Measurements from ENCODE around the gene TMEM119.

Gene TMEM119

GRCh38 chr12:108597559-108598471, at the start of gene TMEM119:
TMEM119 (minus strand) TSS chr12:108598084; CDS start chr12:108592383, 5,701 bp downstream.
- H3K4me3 ChIP-seq (ENCODE audit: control insufficient read depth, low read depth, low read length) = peak within 1 kb of the TSS; percentile 70
- peak; percentile 85 for DNase-seq (ENCODE audit: low read depth)
- TF ChIP-seq, protein P1, sequence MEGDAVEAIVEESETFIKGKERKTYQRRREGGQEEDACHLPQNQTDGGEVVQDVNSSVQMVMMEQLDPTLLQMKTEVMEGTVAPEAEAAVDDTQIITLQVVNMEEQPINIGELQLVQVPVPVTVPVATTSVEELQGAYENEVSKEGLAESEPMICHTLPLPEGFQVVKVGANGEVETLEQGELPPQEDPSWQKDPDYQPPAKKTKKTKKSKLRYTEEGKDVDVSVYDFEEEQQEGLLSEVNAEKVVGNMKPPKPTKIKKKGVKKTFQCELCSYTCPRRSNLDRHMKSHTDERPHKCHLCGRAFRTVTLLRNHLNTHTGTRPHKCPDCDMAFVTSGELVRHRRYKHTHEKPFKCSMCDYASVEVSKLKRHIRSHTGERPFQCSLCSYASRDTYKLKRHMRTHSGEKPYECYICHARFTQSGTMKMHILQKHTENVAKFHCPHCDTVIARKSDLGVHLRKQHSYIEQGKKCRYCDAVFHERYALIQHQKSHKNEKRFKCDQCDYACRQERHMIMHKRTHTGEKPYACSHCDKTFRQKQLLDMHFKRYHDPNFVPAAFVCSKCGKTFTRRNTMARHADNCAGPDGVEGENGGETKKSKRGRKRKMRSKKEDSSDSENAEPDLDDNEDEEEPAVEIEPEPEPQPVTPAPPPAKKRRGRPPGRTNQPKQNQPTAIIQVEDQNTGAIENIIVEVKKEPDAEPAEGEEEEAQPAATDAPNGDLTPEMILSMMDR (conservative IDR thresholded peaks at IDR 0.05; ENCODE audit: control insufficient read depth, insufficient read depth, low read depth, low read length) = no peak

DNA sequence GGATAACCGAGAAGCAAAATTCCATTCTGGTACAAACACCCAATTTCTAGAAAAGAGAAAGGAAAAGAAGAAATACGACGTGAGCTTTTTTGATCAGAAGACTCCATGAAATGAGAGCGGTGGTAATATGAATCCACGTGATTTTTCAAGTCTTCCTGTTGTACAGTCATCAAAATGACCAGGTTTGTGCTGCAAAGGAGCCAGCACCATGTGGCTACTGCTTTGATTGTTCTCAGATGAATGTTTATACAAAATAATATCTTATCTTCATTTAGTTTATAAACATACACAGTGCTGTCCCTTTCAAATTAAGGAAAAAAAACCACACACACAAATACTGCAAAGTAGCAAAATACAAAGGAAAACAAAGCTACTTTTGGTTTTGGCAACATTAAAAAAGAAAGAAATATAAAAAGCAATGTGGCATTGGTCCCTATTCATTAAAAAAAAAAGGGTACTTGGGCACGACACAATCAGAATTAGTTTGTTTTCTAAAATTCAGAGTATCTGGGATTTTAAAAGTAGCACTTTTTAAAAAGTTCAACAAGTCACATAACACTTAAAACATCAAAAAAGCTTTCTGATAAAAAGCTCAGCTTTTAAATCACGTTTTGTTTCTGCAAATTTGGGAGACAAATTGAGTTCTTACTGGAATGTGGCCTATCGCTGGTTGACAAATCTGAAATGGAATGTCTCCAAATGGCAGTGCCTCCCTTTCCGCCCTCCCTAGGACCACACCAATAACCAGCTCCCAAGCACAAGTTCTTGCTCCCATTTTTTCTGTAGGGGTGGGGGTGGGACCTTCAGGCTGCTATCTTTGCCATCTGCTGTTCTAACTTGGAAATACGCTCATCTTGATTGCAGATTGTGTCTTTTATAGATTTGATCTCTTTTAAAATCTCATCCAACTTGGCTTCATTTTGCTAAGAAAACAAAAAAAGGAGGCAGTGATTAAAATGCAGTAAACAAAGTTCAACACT, 49.0 kb upstream of the TMEM119 start:
- TF ChIP-seq, protein P1 (conservative IDR thresholded peaks at IDR 0.05; ENCODE audit: control insufficient read depth, insufficient read depth, low read depth, low read length) = peak; percentile 16
- DNase-seq (ENCODE audit: low read depth) = peak; percentile 52
- no peak overlapping the region for H3K4me3 ChIP-seq (ENCODE audit: control insufficient read depth, low read depth, low read length)

GRCh38 chr12:108645686-108646599, 48.1 kb upstream of the TMEM119 start:
- TF ChIP-seq, protein P1 (conservative IDR thresholded peaks at IDR 0.05; ENCODE audit: control insufficient read depth, insufficient read depth, low read depth, low read length) = no peak
- DNase-seq (ENCODE audit: low read depth) = no peak
- no peak overlapping the region for H3K4me3 ChIP-seq (ENCODE audit: control insufficient read depth, low read depth, low read length)

- DNase-seq (ENCODE audit: low read depth) = no peak
- TF ChIP-seq, protein P1 (conservative IDR thresholded peaks at IDR 0.05; ENCODE audit: control insufficient read depth, insufficient read depth, low read depth, low read length) = no peak
- no peak overlapping the region for H3K4me3 ChIP-seq (ENCODE audit: control insufficient read depth, low read depth, low read length)
Measured at GRCh38 chr12:108644811-108645120, 46.9 kb upstream of the TMEM119 start.

- TF ChIP-seq, protein P1 (conservative IDR thresholded peaks at IDR 0.05; ENCODE audit: control insufficient read depth, insufficient read depth, low read depth, low read length) = no peak
- DNase-seq (ENCODE audit: low read depth) = peak; percentile 45
- H3K4me3 ChIP-seq (ENCODE audit: control insufficient read depth, low read depth, low read length) = no peak overlapping the region
Measured at GRCh38 chr12:108643941-108644810, 46.3 kb upstream of the TMEM119 start.

All from fibroblast of mammary gland (primary cell).